ENCODE data around the gene SLC6A13. TPM values are rescaled to one million over a fixed set of nuclear protein-coding genes. Genes with fewer than 3 reads are reported as not detected.

SLC6A13 gene
- total RNA-seq, 1 donor from 2014 or later, result not detected

GRCh38 chr12:179131-179884 is 83.3 kb downstream of the SLC6A13 start:
- TF ChIP-seq CTCF (IDR thresholded peaks at IDR 0.05; ENCODE audit: insufficient read depth, low read length, poor library complexity, severe bottlenecking), result no peak
- no peak for DNase-seq (ENCODE audit: low read depth)
- H3K4me3 ChIP-seq (ENCODE audit: low read depth, low read length), result no peak overlapping the region
- H3K27me3 ChIP-seq (ENCODE audit: control insufficient read depth, insufficient read depth, low read length), result peaks cover 5% of the 10 kb centered on the region
- H3K36me3 ChIP-seq (ENCODE audit: control insufficient read depth, insufficient read depth, low read length), result no peaks in the 10 kb centered on the region

GRCh38 chr12:178829-179109 is 83.9 kb downstream of the SLC6A13 start:
- no peak for TF ChIP-seq CTCF (IDR thresholded peaks at IDR 0.05; ENCODE audit: insufficient read depth, low read length, poor library complexity, severe bottlenecking)
- Histone ChIP-seq H3K36me3 (ENCODE audit: control insufficient read depth, insufficient read depth, low read length) (no peaks in the 10 kb centered on the region), H3K4me3 (ENCODE audit: low read depth, low read length) (no peak overlapping the region), H3K27me3 (ENCODE audit: control insufficient read depth, insufficient read depth, low read length) (peaks cover 7% of the 10 kb centered on the region)
- DNase-seq (ENCODE audit: low read depth), result no peak

- DNase-seq (ENCODE audit: low read depth), result no peak
- Histone ChIP-seq H3K4me3 (ENCODE audit: low read depth, low read length) (no peak overlapping the region), H3K27me3 (ENCODE audit: control insufficient read depth, insufficient read depth, low read length) (peaks cover 12% of the 10 kb centered on the region), H3K36me3 (ENCODE audit: control insufficient read depth, insufficient read depth, low read length) (no peaks in the 10 kb centered on the region)
- TF ChIP-seq CTCF (IDR thresholded peaks at IDR 0.05; ENCODE audit: insufficient read depth, low read length, poor library complexity, severe bottlenecking), result no peak
These were observed 84.4 kb downstream of the SLC6A13 start for GRCh38 chr12:177980-178828.

- H3K27me3 ChIP-seq (ENCODE audit: control insufficient read depth, insufficient read depth, low read length), result peaks cover 15% of the 10 kb centered on the region
- DNase-seq (ENCODE audit: low read depth), result no peak
- no peak overlapping the region for H3K4me3 ChIP-seq (ENCODE audit: low read depth, low read length)
- TF ChIP-seq CTCF (IDR thresholded peaks at IDR 0.05; ENCODE audit: insufficient read depth, low read length, poor library complexity, severe bottlenecking), result no peak
- no peaks in the 10 kb centered on the region for H3K36me3 ChIP-seq (ENCODE audit: control insufficient read depth, insufficient read depth, low read length)
These were observed 85.2 kb downstream of the SLC6A13 start for GRCh38 chr12:177336-177979.

GRCh38 chr12:176321-177181 is 86.1 kb downstream of the SLC6A13 start:
- no peak for TF ChIP-seq CTCF (IDR thresholded peaks at IDR 0.05; ENCODE audit: insufficient read depth, low read length, poor library complexity, severe bottlenecking)
- DNase-seq (ENCODE audit: low read depth), result no peak
- no peak overlapping the region for H3K4me3 ChIP-seq (ENCODE audit: low read depth, low read length)
- peaks cover 15% of the 10 kb centered on the region for H3K27me3 ChIP-seq (ENCODE audit: control insufficient read depth, insufficient read depth, low read length)
- no peaks in the 10 kb centered on the region for H3K36me3 ChIP-seq (ENCODE audit: control insufficient read depth, insufficient read depth, low read length)
